Astrocyte of the cerebellum (primary cell): ENCODE data around the gene KRT81.

ENCODE experiments used
- DNase-seq: peaks from one replicate; pipeline ENCODE4 v3.0.0-alpha.2; 2011; ENCODE audit warnings: low read depth
- H3K4me3 ChIP-seq: 2 replicates; pipeline ENCODE4 v1.5.1; 2011; ENCODE audit warnings: mild to moderate bottlenecking, low read depth, low read length, moderate library complexity
- CTCF ChIP-seq: IDR thresholded peaks from 2 replicates; pipeline ENCODE4 v1.5.1; 2012; ENCODE audit warnings: low read length, low read depth, moderate library complexity, mild to moderate bottlenecking; ENCODE audit errors: missing control alignments
- in situ Hi-C: cut with HindIII; loops from 2 replicates; pipeline ENCODE4 v1.10.0; 2017; ENCODE audit warnings: low sequenced_read_pairs

Gene KRT81

DNA sequence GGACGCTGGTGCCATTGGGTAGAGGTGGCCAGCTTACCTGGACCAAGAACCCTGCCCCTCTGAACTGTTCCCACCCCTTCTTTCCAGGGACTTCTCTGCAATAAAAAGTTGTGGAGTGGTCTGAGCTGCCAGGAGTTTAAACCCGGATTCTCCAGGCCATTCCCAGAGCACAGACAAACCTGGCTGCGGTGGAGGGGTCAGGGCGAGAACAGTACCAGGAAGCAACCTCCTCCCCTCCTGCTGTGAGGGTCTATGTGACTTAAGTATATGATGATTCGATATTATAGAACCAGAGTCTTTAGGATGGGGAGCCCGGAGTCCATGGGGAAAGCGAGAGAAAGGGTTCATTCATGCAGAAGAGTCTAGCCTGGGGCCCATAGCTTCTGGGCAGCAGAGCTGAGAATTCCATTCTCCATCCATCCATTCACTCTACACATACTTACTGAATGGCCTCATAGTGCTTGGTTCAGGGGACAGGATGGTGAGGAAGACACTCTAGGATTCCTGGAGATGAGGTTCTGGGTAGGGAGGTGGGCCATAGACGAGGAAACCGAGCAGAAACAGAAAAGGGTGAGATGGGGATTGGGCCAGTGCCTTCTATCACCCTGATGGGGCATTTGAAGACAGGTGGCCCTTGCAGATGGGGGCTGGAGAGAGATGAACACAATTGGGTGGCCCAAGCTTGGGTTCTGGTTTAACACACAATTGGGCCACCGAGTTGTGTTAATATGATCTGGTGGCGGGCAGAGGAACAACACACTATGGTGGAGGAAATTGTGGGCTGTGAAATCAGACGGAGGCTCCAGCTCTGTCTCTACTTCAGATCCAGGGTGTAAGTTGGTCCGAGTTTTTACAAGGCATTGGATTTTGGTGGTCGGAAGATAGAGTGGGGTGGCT lies 11.7 kb downstream of the KRT81 start:
- TF ChIP-seq CTCF: no peak
- H3K4me3 ChIP-seq: no peak overlapping the region
- in situ Hi-C loops: loop anchor here (5.0 kb wide), 1 partner anchor 67 kb away; no protein-coding TSS in a partner anchor
- DNase-seq: no peak

GRCh38 chr12:52278575-52279421 lies 12.5 kb downstream of the KRT81 start:
- H3K4me3 ChIP-seq: peak overlapping the region; percentile 14
- TF ChIP-seq CTCF: peak; percentile 100
- no peak for DNase-seq
- in situ Hi-C loops: no loop called here

GRCh38 chr12:52277486-52278245 lies 13.7 kb downstream of the KRT81 start:
- in situ Hi-C loops: no loop called here
- no peak for TF ChIP-seq CTCF
- DNase-seq: no peak
- H3K4me3 ChIP-seq: no peak overlapping the region

GRCh38 chr12:52275686-52276085 lies 15.6 kb downstream of the KRT81 start:
- in situ Hi-C loops: no loop called here
- no peak overlapping the region for H3K4me3 ChIP-seq
- no peak for DNase-seq
- no peak for TF ChIP-seq CTCF

DNA sequence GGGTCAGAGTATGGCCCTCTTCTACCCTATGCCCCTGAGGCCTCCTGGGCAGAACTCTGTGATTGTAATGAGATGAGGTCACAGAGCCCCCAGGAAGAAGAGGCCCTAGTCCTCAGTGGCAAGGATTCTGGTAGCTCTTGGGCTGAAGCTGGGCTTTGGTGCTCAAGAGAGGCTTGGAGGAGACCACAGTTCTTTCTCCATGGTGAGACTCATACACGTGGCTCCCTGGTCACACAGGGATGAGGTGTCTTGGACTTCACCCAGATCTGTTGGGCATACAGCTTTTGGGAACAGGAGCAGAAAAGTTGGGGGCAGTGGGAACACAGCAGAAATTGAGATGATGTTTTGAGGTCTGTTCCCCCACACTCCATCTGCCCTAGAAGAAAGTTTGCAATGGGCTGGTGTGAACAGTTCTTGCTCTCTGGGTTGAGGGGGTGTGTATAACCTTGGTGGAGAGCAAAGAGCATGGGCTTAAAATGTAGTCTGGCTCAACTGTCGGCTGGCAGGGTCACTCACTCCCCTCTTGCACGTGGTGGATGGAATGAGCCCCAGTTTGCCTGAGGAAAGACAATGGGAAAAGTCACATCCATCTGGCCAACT lies 16.7 kb downstream of the KRT81 start, which contains the start of gene KRT86:
KRT86 (plus strand) TSS at position 125 of the 600 bp plus-strand sequence. CDS start 27,272 bp downstream, outside the sequence.
- in situ Hi-C loops: no loop called here
- H3K4me3 ChIP-seq: no peak within 1 kb of the TSS
- DNase-seq: no peak
- no peak for TF ChIP-seq CTCF
